ENCODE measurements around the gene CNRIP1.
"Not testable (repeated sequence)": the region's sequence is repeated elsewhere in the genome, so short reads cannot be mapped to it uniquely, and the experiment has no call there.

The CNRIP1 gene

GRCh38 chr2:68319398-68320117 is at the start of gene CNRIP1:
Gene CNRIP1 (minus strand): TSS chr2:68319949. CDS start chr2:68319400, 549 bp downstream.
- no peak for DNase-seq

GRCh38 chr2:68369337-68369734 is 49.6 kb upstream of the CNRIP1 start:
- DNase-seq: no peak

GRCh38 chr2:68368654-68369336 is 49.0 kb upstream of the CNRIP1 start:
- DNase-seq: no peak

GRCh38 chr2:68367953-68368653 is 48.4 kb upstream of the CNRIP1 start:
- DNase-seq: no peak

- no peak for DNase-seq
Measured at GRCh38 chr2:68366083-68366560, 46.4 kb upstream of the CNRIP1 start.

- DNase-seq: no peak
Measured at GRCh38 chr2:68365087-68365486, 45.3 kb upstream of the CNRIP1 start, which contains the start of gene PLEK. Gene PLEK (plus strand): TSS chr2:68365282. CDS start chr2:68365352, 70 bp downstream.

- no peak for DNase-seq
Measured at GRCh38 chr2:68363721-68364120, 44.0 kb upstream of the CNRIP1 start.

- DNase-seq: no peak
Measured at GRCh38 chr2:68362749-68363148, 43.0 kb upstream of the CNRIP1 start.

- peak; percentile 82 for DNase-seq
Measured at GRCh38 chr2:68362069-68362468, 42.3 kb upstream of the CNRIP1 start.

GRCh38 chr2:68359889-68360288 is 40.1 kb upstream of the CNRIP1 start:
- DNase-seq: no peak

GRCh38 chr2:68357605-68358337 is 38.0 kb upstream of the CNRIP1 start:
- no peak for DNase-seq

- DNase-seq: no peak
Measured at GRCh38 chr2:68356599-68357239, 37.0 kb upstream of the CNRIP1 start.

GRCh38 chr2:68352651-68353391 is 33.1 kb upstream of the CNRIP1 start:
- DNase-seq: no peak

GRCh38 chr2:68351997-68352396 is 32.2 kb upstream of the CNRIP1 start:
- no peak for DNase-seq

GRCh38 chr2:68349091-68349490 is 29.3 kb upstream of the CNRIP1 start:
- not testable (repeated sequence) for DNase-seq

- no peak for DNase-seq
Measured at GRCh38 chr2:68345129-68345875, 25.6 kb upstream of the CNRIP1 start.

GRCh38 chr2:68344031-68344430 is 24.3 kb upstream of the CNRIP1 start:
- no peak for DNase-seq

- DNase-seq: no peak
Measured at GRCh38 chr2:68342470-68342869, 22.7 kb upstream of the CNRIP1 start.

- no peak for DNase-seq
Measured at GRCh38 chr2:68341583-68341982, 21.8 kb upstream of the CNRIP1 start.

- no peak for DNase-seq
Measured at GRCh38 chr2:68341062-68341329, 21.2 kb upstream of the CNRIP1 start.

Data from activated naive CD4-positive, alpha-beta T cell treated with anti-CD3 and anti-CD28 coated beads, Interleukin-2, amount 50 U/mL, for 16 hours (primary cell).